Uterus (tissue), 4 donors: ENCODE measurements around the gene SRGAP1. TPM values are rescaled to one million over a fixed set of nuclear protein-coding genes. Genes with fewer than 3 reads are reported as not detected.

Experiments
- DNase-seq, 2 donors: peaks; one replicate each; pipeline ENCODE4 v3.0.0-alpha.2; 2019 to 2020
- H3K27ac ChIP-seq, 2 donors: fragments of 200-600 bp; sonication (generic); 1 replicate in 1 of 2; 2 replicates in 1 of 2; pipeline ENCODE4 v1.5.1; 2016 to 2018
- H3K27me3 ChIP-seq, 2 donors: fragments of 200-600 bp; sonication (generic); one replicate each; pipeline ENCODE4 v1.5.1; 2018 to 2019; ENCODE audit warnings: control low read depth in 1 of 2
- H3K36me3 ChIP-seq, 2 donors: fragments of 200-600 bp; sonication (generic); one replicate each; pipeline ENCODE4 v1.5.1; 2019; ENCODE audit warnings: control low read depth in 1 of 2
- H3K4me1 ChIP-seq, 2 donors: fragments of 200-600 bp; sonication (generic); one replicate each; pipeline ENCODE4 v1.5.1; 2018 to 2019; ENCODE audit warnings: control low read depth in 1 of 2
- H3K4me3 ChIP-seq, 2 donors: fragments of 200-600 bp; sonication (generic); 1 replicate in 1 of 2; 2 replicates in 1 of 2; pipeline ENCODE4 v1.5.1; 2018 to 2019; ENCODE audit warnings: mild to moderate bottlenecking in 1 of 2
- H3K9me3 ChIP-seq, 2 donors: fragments of 200-600 bp; sonication (generic); one replicate each; pipeline ENCODE4 v1.5.1; 2019; ENCODE audit warnings: control low read depth in 1 of 2
- POLR2A ChIP-seq, 2 donors: fragments of 450-650 bp; IDR thresholded peaks; one replicate each; pipeline ENCODE4 v1.6.1; 2016; ENCODE audit warnings: antibody characterized with exemption in 2 of 2, mild to moderate bottlenecking in 1 of 2, moderate library complexity in 1 of 2
- intact Hi-C: fragments of 100-400 bp; cut with DNase I; formaldehyde crosslinking; loops from one replicate; pipeline ENCODE4 v1.15.1; 2023; ENCODE audit warnings: low total_unique reads
- total RNA-seq, 4 donors: library from RNA; depleted of rRNA in 3 of 4; stranded (reverse); fragments of >200 nt in 3 of 4; gene quantifications; one replicate each; pipeline versions ENCODE4 v1.1.0 to v1.2.4, GENCODE V29; 2014 to 2023
- TF ChIP-seq, protein P1 (sequence below), 4 experiments: fragments of 200-600 bp in 2 of 4; fragments of 450-650 bp in 2 of 4; sonication (generic) in 2 of 4; IDR thresholded peaks; one replicate each; pipeline ENCODE4 v1.5.1; 2016 to 2019; ENCODE audit warnings: antibody characterized with exemption in 4 of 4, mild to moderate bottlenecking in 2 of 4, moderate library complexity in 1 of 4
- donor health status: DM: yes; HTN: yes; CAD: no.

Gene SRGAP1
- total RNA-seq, 4 donors from 2014 or later = 10.0 to 23.0 (median 14.8) TPM

DNA sequence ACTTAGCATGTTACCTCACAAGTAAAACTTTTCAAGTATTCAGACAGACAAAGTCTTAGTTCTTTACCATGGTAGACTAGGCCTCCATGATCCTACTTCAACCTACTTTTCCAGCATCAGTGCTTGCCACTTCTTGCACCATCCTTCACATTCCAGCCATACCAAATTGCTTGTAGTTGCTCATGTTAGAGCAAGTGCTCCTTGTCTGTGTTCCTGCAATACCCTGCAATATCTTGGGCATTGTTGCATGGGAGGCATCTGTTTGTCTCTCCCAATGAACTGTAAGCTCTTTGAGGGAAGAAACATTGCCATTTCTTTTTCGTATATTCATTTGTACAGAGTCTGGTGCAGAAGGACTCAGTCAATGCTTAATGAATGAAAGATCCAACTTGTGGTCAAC, 78.0 kb downstream of the SRGAP1 start:
- Histone ChIP-seq H3K36me3 (no peaks in the 10 kb centered on the region), H3K27ac (no peak overlapping the region), H3K27me3 (no peaks in the 10 kb centered on the region), H3K4me3 (no peak overlapping the region), H3K4me1 (peaks cover 7 to 10% of the 10 kb centered on the region in 2 donors), H3K9me3 (no peaks in the 10 kb centered on the region)
- DNase-seq = no peak
- TF ChIP-seq, protein P1, sequence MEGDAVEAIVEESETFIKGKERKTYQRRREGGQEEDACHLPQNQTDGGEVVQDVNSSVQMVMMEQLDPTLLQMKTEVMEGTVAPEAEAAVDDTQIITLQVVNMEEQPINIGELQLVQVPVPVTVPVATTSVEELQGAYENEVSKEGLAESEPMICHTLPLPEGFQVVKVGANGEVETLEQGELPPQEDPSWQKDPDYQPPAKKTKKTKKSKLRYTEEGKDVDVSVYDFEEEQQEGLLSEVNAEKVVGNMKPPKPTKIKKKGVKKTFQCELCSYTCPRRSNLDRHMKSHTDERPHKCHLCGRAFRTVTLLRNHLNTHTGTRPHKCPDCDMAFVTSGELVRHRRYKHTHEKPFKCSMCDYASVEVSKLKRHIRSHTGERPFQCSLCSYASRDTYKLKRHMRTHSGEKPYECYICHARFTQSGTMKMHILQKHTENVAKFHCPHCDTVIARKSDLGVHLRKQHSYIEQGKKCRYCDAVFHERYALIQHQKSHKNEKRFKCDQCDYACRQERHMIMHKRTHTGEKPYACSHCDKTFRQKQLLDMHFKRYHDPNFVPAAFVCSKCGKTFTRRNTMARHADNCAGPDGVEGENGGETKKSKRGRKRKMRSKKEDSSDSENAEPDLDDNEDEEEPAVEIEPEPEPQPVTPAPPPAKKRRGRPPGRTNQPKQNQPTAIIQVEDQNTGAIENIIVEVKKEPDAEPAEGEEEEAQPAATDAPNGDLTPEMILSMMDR (IDR thresholded peaks at IDR 0.05) = no peak
- TF ChIP-seq POLR2A (IDR thresholded peaks at IDR 0.05) = no peak
- intact Hi-C loops = no loop called here

DNA sequence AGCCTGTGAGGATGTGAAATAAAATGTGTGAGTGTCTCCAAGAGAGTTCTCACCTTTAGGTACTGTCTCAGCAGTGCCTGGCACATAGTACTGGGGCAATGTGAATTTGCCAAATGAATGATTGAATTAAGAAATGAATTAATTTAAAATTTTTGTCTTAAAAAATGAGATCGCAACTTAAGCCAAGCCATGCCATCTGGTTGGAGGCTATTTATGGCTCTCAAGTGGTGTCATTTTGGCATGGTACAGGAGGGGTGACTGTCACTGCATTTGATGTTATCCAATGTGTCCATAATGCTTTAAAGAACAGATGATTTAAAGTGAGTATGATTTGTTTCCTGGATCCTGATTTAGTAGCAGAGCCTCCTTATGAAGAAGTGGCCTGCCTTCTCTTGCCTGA, 80.3 kb downstream of the SRGAP1 start:
- no peak for DNase-seq
- Histone ChIP-seq H3K27ac (no peak overlapping the region), H3K9me3 (no peaks in the 10 kb centered on the region), H3K27me3 (no peaks in the 10 kb centered on the region), H3K4me3 (no peak overlapping the region), H3K4me1 (peaks cover 0 to 3% of the 10 kb centered on the region in 2 donors), H3K36me3 (no peaks in the 10 kb centered on the region)
- TF ChIP-seq POLR2A (IDR thresholded peaks at IDR 0.05) = no peak
- TF ChIP-seq, protein P1 (IDR thresholded peaks at IDR 0.05) = no peak
- intact Hi-C loops = no loop called here

- no peaks in the 10 kb centered on the region for H3K36me3 ChIP-seq
- H3K27me3 ChIP-seq = no peaks in the 10 kb centered on the region
- H3K4me1 ChIP-seq = no peaks in the 10 kb centered on the region
- DNase-seq = no peak
- no peak for TF ChIP-seq POLR2A (IDR thresholded peaks at IDR 0.05)
- TF ChIP-seq, protein P1 (IDR thresholded peaks at IDR 0.05) = no peak
- H3K4me3 ChIP-seq = no peak overlapping the region
- H3K9me3 ChIP-seq = no peaks in the 10 kb centered on the region
- intact Hi-C loops = no loop called here
- no peak overlapping the region for H3K27ac ChIP-seq
Measured at GRCh38 chr12:63927511-63927910, 83.0 kb downstream of the SRGAP1 start.

DNA sequence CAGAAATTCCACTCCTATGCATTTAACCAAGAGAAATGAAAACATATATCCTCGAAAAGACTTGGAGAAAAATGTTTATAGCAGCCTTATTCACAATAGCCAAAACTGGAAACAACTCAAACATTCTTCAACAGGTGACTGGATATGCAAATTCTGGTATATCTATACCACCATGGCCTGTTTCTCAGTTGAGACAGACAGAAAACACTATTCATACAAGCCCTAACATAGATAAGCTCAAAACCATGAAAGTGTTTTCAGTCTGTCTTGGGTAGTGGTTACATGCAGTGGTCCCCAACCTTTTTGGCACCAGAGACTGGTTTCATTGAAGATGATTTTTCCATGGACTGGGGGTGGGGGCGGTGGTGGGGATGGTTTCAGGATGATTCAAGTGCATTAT, 83.8 kb downstream of the SRGAP1 start:
- no peaks in the 10 kb centered on the region for H3K4me1 ChIP-seq
- TF ChIP-seq, protein P1 (IDR thresholded peaks at IDR 0.05) = no peak
- no peak for TF ChIP-seq POLR2A (IDR thresholded peaks at IDR 0.05)
- no peaks in the 10 kb centered on the region for H3K9me3 ChIP-seq
- DNase-seq = no peak
- intact Hi-C loops = no loop called here
- H3K36me3 ChIP-seq = no peaks in the 10 kb centered on the region
- no peak overlapping the region for H3K27ac ChIP-seq
- no peak overlapping the region for H3K4me3 ChIP-seq
- no peaks in the 10 kb centered on the region for H3K27me3 ChIP-seq

- TF ChIP-seq POLR2A (IDR thresholded peaks at IDR 0.05) = no peak
- TF ChIP-seq, protein P1 (IDR thresholded peaks at IDR 0.05) = no peak
- Histone ChIP-seq H3K27ac (no peak overlapping the region), H3K27me3 (no peaks in the 10 kb centered on the region), H3K4me1 (no peaks in the 10 kb centered on the region), H3K36me3 (no peaks in the 10 kb centered on the region), H3K9me3 (no peaks in the 10 kb centered on the region), H3K4me3 (no peak overlapping the region)
- intact Hi-C loops = no loop called here
- no peak for DNase-seq
Measured at GRCh38 chr12:63929426-63929825, 84.9 kb downstream of the SRGAP1 start.
